Endometrial microvascular endothelial cells (primary cell): ENCODE measurements around the gene MUC5B. TPM values are rescaled to one million over a fixed set of nuclear protein-coding genes. Genes with fewer than 3 reads are reported as not detected.

ENCODE experiments used
- in situ Hi-C: cut with HindIII; loops from 2 replicates; pipeline ENCODE4 v1.10.0; 2017; ENCODE audit warnings: low sequenced_read_pairs, low pct_unique_long_range_greater_than_20kb; ENCODE audit errors: inconsistent ontology term
- total RNA-seq: library from RNA; depleted of rRNA; stranded (reverse); fragments of >200 nt; gene quantifications from one replicate; pipeline ENCODE4 v1.2.3, GENCODE V29; 2015; ENCODE audit errors: inconsistent ontology term

The MUC5B gene
- total RNA-seq, 1 donor from 2014 or later: not detected

- in situ Hi-C loops: no loop called here
Measured at GRCh38 chr11:1288426-1289151, 65.7 kb downstream of the MUC5B start.

- in situ Hi-C loops: no loop called here
Measured at GRCh38 chr11:1289211-1289935, 66.5 kb downstream of the MUC5B start.

DNA sequence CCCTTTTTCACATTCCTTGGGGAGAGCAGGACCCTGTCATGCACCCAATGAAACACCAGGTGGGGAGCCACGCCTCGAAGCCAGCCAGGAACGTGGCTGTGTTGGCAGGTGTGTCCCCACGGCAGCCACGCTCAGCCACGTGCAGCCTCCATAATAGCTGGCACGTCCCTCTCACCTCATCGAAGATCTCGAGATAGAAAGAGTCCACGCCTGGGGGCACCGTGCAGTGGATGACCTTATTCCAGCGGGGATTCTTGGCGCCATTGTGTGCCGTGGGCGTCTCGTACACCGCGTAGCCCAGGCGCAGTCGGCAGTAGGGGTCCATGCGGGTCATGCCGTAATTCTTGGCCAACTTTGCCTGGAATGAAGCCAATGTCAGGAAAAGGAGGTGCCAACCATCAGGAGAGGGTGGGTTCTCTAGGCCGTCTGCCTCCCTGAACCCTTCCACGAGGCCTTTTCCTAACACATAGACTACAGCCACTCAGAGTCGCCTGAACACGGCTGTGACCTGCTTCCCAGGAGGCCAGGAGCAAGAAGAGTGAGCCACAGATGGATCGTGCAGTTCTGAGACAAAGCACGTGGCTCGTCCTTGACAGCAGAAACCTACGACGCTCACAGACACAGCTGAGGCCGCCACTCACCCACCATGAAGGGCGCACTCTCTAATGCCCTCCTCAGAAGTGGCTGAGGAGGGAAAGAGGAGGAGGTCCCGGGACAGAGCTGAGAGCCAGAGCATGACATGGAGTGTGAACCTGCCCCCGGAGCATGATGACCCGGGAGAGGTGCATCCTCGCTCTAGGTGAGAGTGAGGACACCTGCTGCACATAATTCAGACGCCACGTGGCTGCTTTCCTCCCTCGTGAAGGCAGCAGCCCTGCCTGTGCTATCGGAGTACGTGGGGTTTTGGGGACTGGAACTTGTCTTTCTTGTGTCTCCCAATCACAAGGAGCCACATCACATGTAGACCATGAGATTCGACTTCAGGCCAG lies 67.5 kb downstream of the MUC5B start:
- in situ Hi-C loops: no loop called here

DNA sequence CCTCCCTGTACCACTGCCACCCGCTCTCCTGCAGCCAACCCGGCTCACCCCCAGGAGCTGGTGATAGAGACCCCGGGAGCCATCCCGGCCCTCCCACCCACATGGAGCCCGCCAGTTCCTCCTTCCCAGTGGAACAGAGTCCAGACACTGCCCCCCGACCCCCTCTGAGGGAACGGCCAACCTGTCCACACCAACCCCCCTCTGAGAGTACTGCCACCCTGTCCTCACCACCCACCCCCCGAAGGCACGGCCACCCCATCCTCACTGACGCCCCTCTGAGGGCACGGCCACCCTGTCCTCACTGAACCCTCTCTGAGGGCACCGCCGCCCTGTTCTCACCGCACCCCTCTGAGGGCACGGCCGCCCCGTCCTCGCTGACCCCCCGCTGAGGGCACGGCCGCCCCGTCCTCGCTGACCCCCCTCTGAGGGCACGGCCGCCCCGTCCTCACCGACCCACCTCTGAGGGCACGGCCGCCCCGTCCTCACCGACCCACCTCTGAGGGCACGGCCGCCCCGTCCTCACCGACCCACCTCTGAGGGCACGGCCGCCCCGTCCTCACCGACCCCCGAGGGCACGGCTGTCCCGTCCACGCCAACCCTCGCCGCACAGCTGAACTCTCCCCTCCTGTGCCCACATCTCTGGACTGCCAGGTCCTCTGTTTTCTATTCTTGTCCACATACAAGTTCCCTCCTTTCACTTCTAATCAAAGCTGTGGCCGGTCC lies 68.6 kb downstream of the MUC5B start:
- in situ Hi-C loops: no loop called here

- in situ Hi-C loops: no loop called here
Measured at GRCh38 chr11:1292018-1292643, 69.3 kb downstream of the MUC5B start.

DNA sequence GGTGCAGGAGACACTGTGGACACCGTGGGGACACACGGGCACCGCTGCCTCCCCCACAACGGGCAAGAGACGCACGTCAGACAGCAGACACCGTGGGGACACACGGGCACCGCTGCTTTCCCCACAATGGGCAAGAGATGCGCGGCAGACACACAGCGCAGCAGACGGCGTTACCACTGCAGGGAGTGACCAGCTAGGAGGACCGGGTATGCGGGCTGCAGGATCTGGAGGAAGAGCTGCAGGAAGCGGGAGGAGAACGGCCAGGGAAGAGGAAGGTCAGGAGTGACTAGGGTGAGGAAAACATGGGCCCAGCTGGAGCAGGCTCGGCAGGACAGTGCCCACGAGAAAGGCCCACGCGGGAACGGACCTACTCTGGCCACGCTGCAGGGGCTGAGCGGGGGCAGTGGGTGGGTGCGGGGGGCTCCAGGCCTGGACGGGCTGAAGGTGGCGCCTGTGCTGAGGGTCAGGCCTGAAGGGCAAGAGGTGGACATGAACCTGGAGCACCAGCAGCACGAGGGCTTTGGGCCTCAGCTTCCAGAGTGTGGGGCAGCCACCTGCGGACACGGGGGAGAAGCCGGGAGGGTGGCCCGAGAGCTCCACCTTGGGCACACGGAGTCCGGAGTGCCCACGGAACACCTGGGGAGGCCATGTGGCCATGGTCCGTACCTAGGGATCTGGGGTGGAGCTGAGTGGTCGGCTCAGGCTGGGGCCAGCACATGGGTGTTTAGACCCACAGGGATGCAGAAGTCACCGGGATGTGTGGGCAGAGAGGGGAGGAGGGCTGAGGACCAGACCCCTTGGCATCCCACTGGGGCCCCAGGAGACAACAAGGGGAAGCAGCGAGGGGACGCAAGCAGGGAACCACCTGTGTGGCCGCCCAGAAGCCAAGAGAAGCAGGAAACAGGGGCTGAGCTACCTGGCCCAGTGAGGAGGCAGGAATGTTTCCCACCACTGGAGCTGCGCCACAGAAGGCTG lies 70.1 kb downstream of the MUC5B start:
- in situ Hi-C loops: no loop called here

DNA sequence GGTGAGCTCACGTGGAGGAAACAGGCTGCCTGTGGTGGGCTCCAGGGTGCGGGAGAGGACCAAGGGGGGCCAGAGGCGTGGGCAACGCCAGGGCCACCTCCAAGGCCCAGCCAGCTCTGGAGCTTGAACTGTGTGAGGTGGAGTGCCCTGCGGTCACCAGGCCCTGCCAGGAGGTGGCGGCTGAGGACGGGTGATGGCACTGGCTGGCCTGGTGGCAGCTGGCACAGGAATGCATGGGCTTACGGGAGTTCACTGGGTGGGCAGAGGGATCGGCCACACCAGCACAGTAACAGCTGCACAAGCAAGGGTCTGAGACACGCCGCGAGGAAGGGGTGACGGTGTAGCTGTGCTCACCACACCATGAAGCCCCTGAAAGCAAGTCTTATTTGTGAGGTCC lies 70.8 kb downstream of the MUC5B start:
- in situ Hi-C loops: no loop called here

DNA sequence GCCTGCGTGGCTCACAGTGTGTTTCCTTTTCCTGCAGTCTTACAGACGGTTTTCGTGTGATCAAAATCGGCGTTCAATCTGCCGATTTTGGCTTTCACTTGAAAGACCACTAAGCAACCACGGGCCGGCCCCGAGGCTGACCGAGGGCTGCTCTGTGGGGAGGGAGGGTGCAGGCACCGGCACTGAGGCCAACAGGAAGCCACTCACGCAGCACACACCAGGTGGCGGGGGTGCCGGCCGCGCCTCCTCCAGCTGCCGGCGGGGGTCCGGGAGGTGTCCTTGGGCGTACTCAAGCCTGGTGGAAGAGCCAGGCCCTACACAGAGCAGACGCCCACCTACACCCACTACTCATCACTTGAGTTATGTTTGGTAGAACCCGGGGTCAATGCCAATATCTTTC lies 72.2 kb downstream of the MUC5B start:
- in situ Hi-C loops: no loop called here

DNA sequence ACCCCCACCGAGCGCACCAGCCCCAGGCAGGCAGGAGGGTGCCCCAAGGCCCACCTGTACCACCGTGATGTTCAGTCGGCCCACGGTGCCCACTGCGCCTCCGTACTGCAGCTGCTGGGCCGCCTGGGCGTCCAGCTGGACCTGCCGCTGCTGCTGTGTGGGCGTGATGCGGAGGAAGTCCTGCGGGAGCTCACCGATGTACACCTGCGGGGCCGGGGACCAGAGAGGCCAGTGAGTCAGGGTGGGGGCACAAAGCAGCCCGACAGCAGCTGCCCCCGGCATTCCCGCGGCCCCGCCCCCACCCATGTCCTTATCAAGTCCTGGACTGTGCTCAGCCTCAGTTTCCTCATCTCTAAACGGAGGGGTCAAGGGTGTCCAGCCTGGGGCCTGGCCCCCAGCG lies 72.7 kb downstream of the MUC5B start:
- in situ Hi-C loops: no loop called here

DNA sequence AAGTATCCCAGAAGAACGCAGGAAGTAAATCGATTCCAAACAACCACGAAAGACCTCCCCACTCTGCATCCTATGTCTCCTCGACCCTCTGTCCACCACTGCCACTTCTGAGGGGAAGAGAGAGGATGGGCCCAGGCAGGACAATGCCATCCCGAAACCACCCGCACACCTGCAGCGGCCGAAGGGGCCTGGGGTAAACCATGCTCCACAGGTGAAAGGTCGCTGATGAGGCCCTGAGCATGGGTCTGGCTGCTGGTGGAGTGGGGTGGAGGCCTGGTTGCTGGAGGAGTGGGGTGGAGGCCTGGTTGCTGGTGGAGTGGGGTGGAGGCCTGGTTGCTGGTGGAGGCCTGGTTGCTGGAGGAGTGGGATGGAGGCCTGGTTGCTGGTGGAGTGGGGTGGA lies 73.4 kb downstream of the MUC5B start:
- in situ Hi-C loops: no loop called here

DNA sequence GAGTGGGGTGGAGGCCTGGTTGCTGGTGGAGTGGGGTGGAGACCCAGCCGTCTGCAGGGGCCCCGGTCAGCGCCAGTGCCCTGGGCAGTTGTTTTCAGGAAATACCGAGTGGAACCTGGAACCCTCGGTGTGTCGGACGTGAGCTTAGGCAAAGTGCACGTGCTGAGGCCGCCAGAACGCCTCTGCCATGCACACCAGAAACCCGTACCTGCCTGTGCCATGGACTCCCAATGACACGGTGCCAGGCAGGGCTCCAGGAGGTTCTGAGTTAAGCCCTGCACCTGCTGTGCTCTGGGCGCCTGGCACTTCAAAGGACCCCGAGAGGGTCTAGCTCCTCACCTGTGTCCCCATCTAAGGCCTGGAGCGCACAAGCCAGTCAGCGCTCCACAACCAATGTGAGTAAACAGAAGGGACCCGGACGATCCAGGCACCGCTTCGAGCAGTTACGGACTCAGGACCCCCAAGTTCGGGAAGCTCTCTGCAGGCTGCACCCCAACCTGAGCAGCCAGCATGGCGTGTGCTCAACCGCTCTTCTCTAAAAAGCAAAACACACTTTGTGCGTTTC lies 74.2 kb downstream of the MUC5B start:
- in situ Hi-C loops: no loop called here

GRCh38 chr11:1297576-1298473 lies 75.0 kb downstream of the MUC5B start:
- in situ Hi-C loops: no loop called here

DNA sequence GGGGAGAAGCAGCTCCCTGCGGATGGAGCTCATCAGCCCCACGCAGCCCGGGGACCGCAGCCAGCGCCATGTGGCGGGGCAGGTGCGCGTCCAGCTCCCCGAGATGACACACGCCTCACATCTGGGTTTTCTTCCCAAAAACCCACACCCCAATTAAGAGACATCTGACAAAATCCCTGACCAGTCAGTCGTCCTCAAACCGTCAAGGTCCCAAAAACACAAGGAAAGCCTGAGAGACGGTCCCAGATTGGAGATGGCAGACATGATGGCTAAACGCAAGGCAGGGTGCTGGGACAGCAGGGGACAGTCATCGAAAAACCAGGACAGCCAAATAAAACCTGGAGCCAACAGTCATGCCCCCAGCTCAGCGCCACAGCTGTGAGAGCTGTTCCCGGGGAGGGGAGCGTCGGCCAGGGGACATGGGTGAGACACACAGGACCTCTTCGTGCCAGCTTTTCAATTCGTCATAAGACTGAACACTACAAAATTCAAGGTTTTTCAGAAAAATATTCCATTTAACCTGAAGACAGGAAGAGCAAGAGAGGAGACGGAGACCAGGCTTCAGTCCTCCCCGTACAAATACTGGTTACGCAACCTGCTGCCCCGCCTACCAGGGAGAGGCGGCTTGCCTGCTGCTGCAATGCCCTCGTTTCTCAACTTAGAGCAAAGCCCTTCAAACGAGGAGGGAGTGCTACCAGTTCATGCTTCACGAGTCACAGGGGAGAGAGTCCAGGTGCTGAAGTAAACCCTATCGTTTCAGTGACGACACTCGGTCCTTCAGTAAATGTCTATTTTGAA lies 76.0 kb downstream of the MUC5B start:
- in situ Hi-C loops: no loop called here

DNA sequence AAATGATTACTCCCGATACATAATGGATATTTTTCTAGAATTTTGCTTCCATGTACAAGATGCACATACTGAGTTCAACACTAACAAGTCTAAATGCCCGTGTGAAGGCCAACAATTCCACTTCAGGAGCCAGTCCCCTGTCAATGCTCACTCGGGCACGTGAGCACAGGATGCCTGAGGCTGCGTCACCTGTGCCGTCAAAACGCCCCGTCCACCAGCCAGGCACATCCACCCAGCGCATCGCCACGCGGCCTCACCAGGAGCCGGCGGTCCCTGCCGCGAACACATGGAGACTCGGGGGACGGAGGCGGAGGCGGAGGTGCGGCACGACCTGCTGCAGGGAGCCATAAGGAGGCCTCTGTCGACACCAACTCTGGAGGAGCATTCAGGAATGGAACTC lies 76.8 kb downstream of the MUC5B start:
- in situ Hi-C loops: no loop called here

- in situ Hi-C loops: no loop called here
Measured at GRCh38 chr11:1300121-1300520, 77.3 kb downstream of the MUC5B start.
